Chondrocyte (in vitro differentiated cells): ENCODE measurements around the gene GAS2L1. TPM values are rescaled to one million over a fixed set of nuclear protein-coding genes. Genes with fewer than 3 reads are reported as not detected.
"Not testable (repeated sequence)": the region's sequence is repeated elsewhere in the genome, so short reads cannot be mapped to it uniquely, and the experiment has no call there.

Experiments
- DNase-seq: peaks from one replicate; pipeline ENCODE4 v3.0.0; 2021; ENCODE audit warnings: mixed read lengths, low spot score
- H3K27ac Mint-ChIP-seq: one replicate; pipeline ENCODE4 v1.8.0; 2021; ENCODE audit warnings: mild to moderate bottlenecking, moderate library complexity, mixed read lengths; ENCODE audit not compliant: unreplicated experiment
- H3K27me3 Mint-ChIP-seq: 2 replicates; pipeline ENCODE4 v1.8.0; 2021; ENCODE audit warnings: low read depth, mixed read lengths
- H3K36me3 Mint-ChIP-seq: 2 replicates; pipeline ENCODE4 v1.8.0; 2021; ENCODE audit warnings: low read depth, mixed read lengths
- H3K4me1 Mint-ChIP-seq: 2 replicates; pipeline ENCODE4 v1.8.0; 2021; ENCODE audit warnings: low read depth, mild to moderate bottlenecking, mixed read lengths
- H3K4me3 Mint-ChIP-seq: one replicate; pipeline ENCODE4 v1.8.0; 2021; ENCODE audit warnings: mild to moderate bottlenecking, moderate library complexity, mixed read lengths; ENCODE audit not compliant: unreplicated experiment
- H3K9me3 Mint-ChIP-seq: 2 replicates; pipeline ENCODE4 v1.8.0; 2021; ENCODE audit warnings: low read depth, mixed read lengths
- total RNA-seq: library from RNA; stranded (reverse); gene quantifications from 3 replicates; pipeline ENCODE4 v1.2.1, GENCODE V29; 2021
- TF ChIP-seq, protein P1 (sequence below): fragments of 200-600 bp; sonication (generic); IDR thresholded peaks from 2 replicates; pipeline ENCODE4 v1.5.0; 2021; ENCODE audit warnings: antibody characterized with exemption, mild to moderate bottlenecking, moderate library complexity

The GAS2L1 gene
- total RNA-seq, 1 donor from 2014 or later, result 34.5 TPM

GRCh38 chr22:29341849-29342127 lies 35.3 kb downstream of the GAS2L1 start:
- Mint-ChIP-seq H3K9me3 (no peaks in the 10 kb centered on the region), H3K27ac (no peak overlapping the region), H3K36me3 (peaks cover 32% of the 10 kb centered on the region), H3K27me3 (no peaks in the 10 kb centered on the region), H3K4me3 (no peak overlapping the region), H3K4me1 (peaks cover 23% of the 10 kb centered on the region)
- no peak for DNase-seq
- TF ChIP-seq, protein P1, sequence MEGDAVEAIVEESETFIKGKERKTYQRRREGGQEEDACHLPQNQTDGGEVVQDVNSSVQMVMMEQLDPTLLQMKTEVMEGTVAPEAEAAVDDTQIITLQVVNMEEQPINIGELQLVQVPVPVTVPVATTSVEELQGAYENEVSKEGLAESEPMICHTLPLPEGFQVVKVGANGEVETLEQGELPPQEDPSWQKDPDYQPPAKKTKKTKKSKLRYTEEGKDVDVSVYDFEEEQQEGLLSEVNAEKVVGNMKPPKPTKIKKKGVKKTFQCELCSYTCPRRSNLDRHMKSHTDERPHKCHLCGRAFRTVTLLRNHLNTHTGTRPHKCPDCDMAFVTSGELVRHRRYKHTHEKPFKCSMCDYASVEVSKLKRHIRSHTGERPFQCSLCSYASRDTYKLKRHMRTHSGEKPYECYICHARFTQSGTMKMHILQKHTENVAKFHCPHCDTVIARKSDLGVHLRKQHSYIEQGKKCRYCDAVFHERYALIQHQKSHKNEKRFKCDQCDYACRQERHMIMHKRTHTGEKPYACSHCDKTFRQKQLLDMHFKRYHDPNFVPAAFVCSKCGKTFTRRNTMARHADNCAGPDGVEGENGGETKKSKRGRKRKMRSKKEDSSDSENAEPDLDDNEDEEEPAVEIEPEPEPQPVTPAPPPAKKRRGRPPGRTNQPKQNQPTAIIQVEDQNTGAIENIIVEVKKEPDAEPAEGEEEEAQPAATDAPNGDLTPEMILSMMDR, result no peak

GRCh38 chr22:29342177-29342576 lies 35.7 kb downstream of the GAS2L1 start:
- Mint-ChIP-seq H3K9me3 (no peaks in the 10 kb centered on the region), H3K27me3 (no peaks in the 10 kb centered on the region), H3K27ac (no peak overlapping the region), H3K4me1 (peaks cover 23% of the 10 kb centered on the region), H3K4me3 (no peak overlapping the region), H3K36me3 (peaks cover 30% of the 10 kb centered on the region)
- no peak for DNase-seq
- TF ChIP-seq, protein P1, result no peak

DNA sequence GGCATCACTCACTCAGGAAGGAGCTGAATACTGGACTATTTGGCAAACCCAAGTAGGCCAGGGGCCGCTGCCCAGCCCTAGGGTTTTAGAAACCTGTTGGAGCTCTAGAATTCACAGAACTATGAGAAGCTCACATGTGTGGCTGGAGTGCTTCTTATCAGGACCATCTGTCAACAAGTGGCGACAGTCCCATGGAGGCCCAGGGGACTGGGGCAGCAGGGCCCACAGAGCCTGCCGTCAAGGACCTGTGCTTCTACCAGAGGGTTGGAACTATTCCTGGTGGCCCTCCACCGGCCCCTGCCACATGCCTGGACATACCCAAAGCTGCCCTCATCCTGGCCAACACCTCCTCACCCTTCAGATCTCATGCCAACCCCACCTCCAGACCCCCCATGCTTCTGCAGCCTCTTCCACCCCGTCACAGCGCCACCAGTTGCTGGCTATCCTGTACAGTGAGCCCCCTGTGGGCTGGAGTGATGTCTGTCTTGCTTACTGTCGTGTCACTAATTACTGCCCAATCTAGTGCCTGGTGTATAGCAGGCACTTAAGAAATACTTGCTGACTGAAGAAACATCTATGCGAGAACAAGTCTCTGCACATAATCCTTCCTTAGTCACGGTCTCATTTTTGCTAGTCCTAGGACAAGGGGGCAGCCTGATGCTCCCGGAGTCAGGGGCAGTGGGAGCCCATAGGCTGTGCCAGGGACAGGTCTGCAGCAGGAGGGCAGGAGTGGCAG lies 36.3 kb downstream of the GAS2L1 start:
- H3K27ac Mint-ChIP-seq, result no peak overlapping the region
- H3K4me1 Mint-ChIP-seq, result peaks cover 23% of the 10 kb centered on the region
- DNase-seq, result no peak
- no peaks in the 10 kb centered on the region for H3K9me3 Mint-ChIP-seq
- H3K4me3 Mint-ChIP-seq, result no peak overlapping the region
- peaks cover 29% of the 10 kb centered on the region for H3K36me3 Mint-ChIP-seq
- TF ChIP-seq, protein P1, result no peak
- H3K27me3 Mint-ChIP-seq, result no peaks in the 10 kb centered on the region

DNA sequence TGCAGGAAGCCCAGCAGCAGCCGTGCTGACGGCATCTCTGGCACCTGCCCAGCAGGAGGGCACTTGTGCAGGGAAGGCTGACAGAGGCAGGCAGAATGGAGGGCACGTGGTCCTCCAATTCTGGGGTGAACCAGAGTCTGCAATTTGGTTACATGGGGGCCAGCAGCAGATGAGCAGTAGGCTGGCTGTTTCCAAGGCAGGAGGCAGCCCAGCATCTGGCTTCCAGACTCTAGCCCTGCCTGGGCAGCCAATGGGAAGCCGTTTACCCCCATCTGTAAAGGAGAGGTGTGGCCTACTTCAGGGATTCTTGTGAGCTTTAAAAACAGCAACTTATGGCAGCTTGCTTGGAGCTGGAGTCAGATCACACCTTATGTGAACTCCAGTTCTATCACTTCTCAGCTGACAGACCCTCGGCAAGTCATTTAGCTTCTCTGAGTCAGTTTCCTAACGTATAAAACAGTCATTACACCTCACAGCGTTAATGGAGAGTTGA lies 36.9 kb downstream of the GAS2L1 start:
- peaks cover 23% of the 10 kb centered on the region for H3K4me1 Mint-ChIP-seq
- DNase-seq, result no peak
- TF ChIP-seq, protein P1, result no peak
- no peaks in the 10 kb centered on the region for H3K9me3 Mint-ChIP-seq
- peaks cover 23% of the 10 kb centered on the region for H3K36me3 Mint-ChIP-seq
- no peak overlapping the region for H3K4me3 Mint-ChIP-seq
- H3K27me3 Mint-ChIP-seq, result no peaks in the 10 kb centered on the region
- H3K27ac Mint-ChIP-seq, result peak overlapping the region; percentile 84

GRCh38 chr22:29344137-29344536 lies 37.7 kb downstream of the GAS2L1 start:
- peak overlapping the region; percentile 84 for H3K27ac Mint-ChIP-seq

DNA sequence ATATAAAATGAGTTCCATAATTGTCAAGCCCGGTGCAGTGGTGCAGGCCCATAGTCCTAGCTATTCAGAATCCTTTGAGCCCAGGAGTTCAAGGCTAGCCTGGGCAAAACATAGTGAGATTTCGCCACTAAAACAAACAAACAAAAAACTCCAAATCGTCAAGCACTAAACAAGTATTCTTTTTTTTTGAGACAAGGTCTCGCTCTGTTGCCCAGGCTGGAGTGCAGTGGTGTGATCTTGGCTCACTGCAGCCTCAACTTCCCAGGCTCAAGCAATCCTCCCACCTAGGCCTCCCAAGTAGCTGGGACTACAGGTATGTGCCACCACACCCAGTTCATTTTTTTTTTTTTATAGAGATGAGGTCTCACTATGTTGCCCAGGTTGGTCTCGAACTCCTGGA lies 38.4 kb downstream of the GAS2L1 start:
- Mint-ChIP-seq H3K36me3 (peaks cover 21% of the 10 kb centered on the region), H3K4me1 (peaks cover 23% of the 10 kb centered on the region)
- H3K27ac Mint-ChIP-seq, DNase-seq, H3K27me3 Mint-ChIP-seq, H3K9me3 Mint-ChIP-seq, H3K4me3 Mint-ChIP-seq: not testable (repeated sequence)

More at GRCh38 chr22:29344137-29344536, 37.7 kb downstream of the GAS2L1 start:
- Mint-ChIP-seq H3K27me3 (no peaks in the 10 kb centered on the region), H3K4me1 (peaks cover 23% of the 10 kb centered on the region), H3K9me3 (no peaks in the 10 kb centered on the region), H3K4me3 (no peak overlapping the region), H3K36me3 (peaks cover 21% of the 10 kb centered on the region)
- DNase-seq, result no peak
- TF ChIP-seq, protein P1, result no peak
